Activated CD8-positive, alpha-beta T cell treated with anti-CD3 and anti-CD28 coated beads for 36 hours (primary cell): ENCODE data around the gene DRC1. TPM values are rescaled to one million over a fixed set of nuclear protein-coding genes. Genes with fewer than 3 reads are reported as not detected.

Experiments
- ATAC-seq: fragments of 200-7000 bp; cut with Tn5 transposase; one replicate; pipeline ENCODE4 v1.10.0; 2021; ENCODE audit warnings: mild to moderate bottlenecking, moderate library complexity
- CTCF ChIA-PET: fragments of 350-600 bp; sonication (Branson Sonifier 250); formaldehyde crosslinking; loops from one replicate; lab custom pipeline; 2021; ENCODE audit warnings: antibody characterized with exemption; lab: Charles Lee
- POLR2A ChIA-PET: fragments of 350-600 bp; sonication (Branson Sonifier 250); formaldehyde crosslinking; loops from one replicate; lab custom pipeline; 2021; ENCODE audit warnings: antibody characterized with exemption; lab: Charles Lee
- DNase-seq: peaks from one replicate; pipeline ENCODE4 v3.0.0-alpha.2; 2020
- H3K27ac Mint-ChIP-seq: one replicate; pipeline ENCODE4 v1.8.0; 2021; ENCODE audit warnings: mild to moderate bottlenecking, mixed read lengths
- H3K27me3 Mint-ChIP-seq: one replicate; pipeline ENCODE4 v1.8.0; 2021; ENCODE audit warnings: mixed read lengths
- H3K36me3 Mint-ChIP-seq: one replicate; pipeline ENCODE4 v1.8.0; 2021; ENCODE audit warnings: low read depth, mixed read lengths
- H3K4me1 Mint-ChIP-seq: one replicate; pipeline ENCODE4 v1.8.0; 2021; ENCODE audit warnings: low read depth, mixed read lengths
- H3K4me3 Mint-ChIP-seq: one replicate; pipeline ENCODE4 v1.8.0; 2021; ENCODE audit warnings: mild to moderate bottlenecking, moderate library complexity, mixed read lengths
- H3K9me3 Mint-ChIP-seq: one replicate; pipeline ENCODE4 v1.8.0; 2021; ENCODE audit warnings: mixed read lengths
- CTCF ChIP-seq: fragments of 200-600 bp; IDR thresholded peaks from one replicate; pipeline ENCODE4 v1.8.0; 2022; ENCODE audit warnings: antibody characterized with exemption, mild to moderate bottlenecking
- intact Hi-C: fragments of 100-400 bp; cut with micrococcal nuclease; formaldehyde crosslinking; loops from one replicate; pipeline ENCODE4 v1.10.0; 2022
- total RNA-seq, 2 experiments: library from RNA; stranded (reverse); gene quantifications; one replicate each; pipeline ENCODE4 v1.2.3, GENCODE V29; 2021

The DRC1 gene
- total RNA-seq, 2 experiments from 2014 or later = not detected

- Mint-ChIP-seq H3K27ac (no peak overlapping the region), H3K9me3 (no peaks in the 10 kb centered on the region), H3K4me1 (no peaks in the 10 kb centered on the region), H3K36me3 (no peaks in the 10 kb centered on the region), H3K4me3 (no peak overlapping the region), H3K27me3 (peaks cover 4% of the 10 kb centered on the region)
- no peak for DNase-seq
- ChIA-PET CTCF (no interaction called here), POLR2A (no interaction called here)
- no peak for ATAC-seq
- no peak for TF ChIP-seq CTCF
- intact Hi-C loops = no loop called here
Observed at GRCh38 chr2:26438526-26438925, 36.8 kb downstream of the DRC1 start.

- CTCF ChIA-PET = no interaction called here
- no peak for ATAC-seq
- POLR2A ChIA-PET = no interaction called here
Observed at GRCh38 chr2:26438926-26439325, 37.2 kb downstream of the DRC1 start.

GRCh38 chr2:26442301-26442700 lies 40.6 kb downstream of the DRC1 start:
- no peak for TF ChIP-seq CTCF
- CTCF ChIA-PET = interaction anchor here (0.9 to 1.4 kb wide), 2 partner anchors 9 to 574 kb away, joined by 3 to 5 read pairs; no protein-coding TSS in a partner anchor
- intact Hi-C loops = no loop called here
- Mint-ChIP-seq H3K4me1 (no peaks in the 10 kb centered on the region), H3K27me3 (peaks cover 4% of the 10 kb centered on the region), H3K36me3 (no peaks in the 10 kb centered on the region), H3K27ac (no peak overlapping the region), H3K9me3 (no peaks in the 10 kb centered on the region), H3K4me3 (no peak overlapping the region)
- ATAC-seq (no peak), DNase-seq (no peak)
- POLR2A ChIA-PET = interaction anchor here (0.8 kb wide), 1 partner anchor 1064 kb away, joined by 3 read pairs; no protein-coding TSS in a partner anchor

More at GRCh38 chr2:26438926-26439325, 37.2 kb downstream of the DRC1 start:
- Mint-ChIP-seq H3K27me3 (peaks cover 4% of the 10 kb centered on the region), H3K9me3 (no peaks in the 10 kb centered on the region), H3K4me1 (no peaks in the 10 kb centered on the region), H3K36me3 (no peaks in the 10 kb centered on the region), H3K27ac (no peak overlapping the region), H3K4me3 (no peak overlapping the region)
- intact Hi-C loops = no loop called here
- no peak for TF ChIP-seq CTCF
- DNase-seq = no peak

GRCh38 chr2:26442707-26443106 lies 41.0 kb downstream of the DRC1 start:
- no peak for TF ChIP-seq CTCF
- ChIA-PET POLR2A (interaction anchor here (0.8 kb wide), 1 partner anchor 1063 kb away, joined by 3 read pairs; no protein-coding TSS in a partner anchor), CTCF (interaction anchor here (0.9 to 1.4 kb wide), 3 partner anchors 9 to 574 kb away, joined by 3 to 5 read pairs (median 3); no protein-coding TSS in a partner anchor)
- Mint-ChIP-seq H3K27ac (no peak overlapping the region), H3K4me1 (no peaks in the 10 kb centered on the region), H3K27me3 (peaks cover 4% of the 10 kb centered on the region), H3K9me3 (no peaks in the 10 kb centered on the region), H3K4me3 (no peak overlapping the region), H3K36me3 (no peaks in the 10 kb centered on the region)
- ATAC-seq (no peak), DNase-seq (no peak)
- intact Hi-C loops = no loop called here

- CTCF ChIA-PET = no interaction called here
- POLR2A ChIA-PET = no interaction called here
- no peak for ATAC-seq
- no peaks in the 10 kb centered on the region for H3K36me3 Mint-ChIP-seq
- no peak for TF ChIP-seq CTCF
- H3K9me3 Mint-ChIP-seq = no peaks in the 10 kb centered on the region
- no peak for DNase-seq
- intact Hi-C loops = no loop called here
- H3K27me3 Mint-ChIP-seq = no peaks in the 10 kb centered on the region
- no peak overlapping the region for H3K27ac Mint-ChIP-seq
- H3K4me3 Mint-ChIP-seq = no peak overlapping the region
- H3K4me1 Mint-ChIP-seq = no peaks in the 10 kb centered on the region
Observed at GRCh38 chr2:26444236-26444635, 42.5 kb downstream of the DRC1 start.
